Inflammatory macrophage treated with lipopolysaccharide for 4 hours (primary cell): ENCODE results near the gene NKAIN1.
"Not testable (repeated sequence)": the region's sequence is repeated elsewhere in the genome, so short reads cannot be mapped to it uniquely, and the experiment has no call there.

Experiments
- DNase-seq: peaks from one replicate; pipeline ENCODE4 v3.0.0-alpha.2; 2020

The NKAIN1 gene

GRCh38 chr1:31191281-31191680, 48.4 kb downstream of the NKAIN1 start:
- DNase-seq = no peak

- no peak for DNase-seq
These were observed 49.7 kb downstream of the NKAIN1 start for GRCh38 chr1:31189696-31190674.

- peak; percentile 44 for DNase-seq
These were observed 55.6 kb downstream of the NKAIN1 start for GRCh38 chr1:31183927-31184554.

GRCh38 chr1:31183126-31183525, 56.6 kb downstream of the NKAIN1 start:
- no peak for DNase-seq

- peak; percentile 80 for DNase-seq
These were observed 57.3 kb downstream of the NKAIN1 start for GRCh38 chr1:31182352-31182751.

- peak; percentile 53 for DNase-seq
These were observed 58.0 kb downstream of the NKAIN1 start for GRCh38 chr1:31181515-31182343.

- no peak for DNase-seq
These were observed 59.3 kb downstream of the NKAIN1 start for GRCh38 chr1:31180338-31180737.

GRCh38 chr1:31176291-31176690, 63.4 kb downstream of the NKAIN1 start:
- not testable (repeated sequence) for DNase-seq

GRCh38 chr1:31170486-31170735, 69.3 kb downstream of the NKAIN1 start:
- no peak for DNase-seq

- DNase-seq = no peak
These were observed 73.2 kb downstream of the NKAIN1 start for GRCh38 chr1:31166462-31166861.

- DNase-seq = no peak
These were observed 75.4 kb downstream of the NKAIN1 start for GRCh38 chr1:31164291-31164690.

- no peak for DNase-seq
These were observed 75.8 kb downstream of the NKAIN1 start for GRCh38 chr1:31163866-31164265.

- no peak for DNase-seq
These were observed 78.1 kb downstream of the NKAIN1 start for GRCh38 chr1:31161571-31161970.

- no peak for DNase-seq
These were observed 79.6 kb downstream of the NKAIN1 start for GRCh38 chr1:31159869-31160611.

- DNase-seq = no peak
These were observed 80.4 kb downstream of the NKAIN1 start for GRCh38 chr1:31159323-31159722.

GRCh38 chr1:31155216-31155806, 84.4 kb downstream of the NKAIN1 start:
- DNase-seq = peak; percentile 81

GRCh38 chr1:31154632-31155215, 85.0 kb downstream of the NKAIN1 start:
- DNase-seq = peak; percentile 78

- no peak for DNase-seq
These were observed 85.6 kb downstream of the NKAIN1 start for GRCh38 chr1:31154000-31154631.

- no peak for DNase-seq
These were observed 86.3 kb downstream of the NKAIN1 start for GRCh38 chr1:31153423-31153822.

- DNase-seq = peak; percentile 45
These were observed 87.4 kb downstream of the NKAIN1 start for GRCh38 chr1:31152181-31152795.

GRCh38 chr1:31151402-31151801, 88.3 kb downstream of the NKAIN1 start:
- DNase-seq = no peak
